ENCODE data around the gene PAX7.

- TF ChIP-seq POLR2AphosphoS5 (IDR thresholded peaks at IDR 0.05; ENCODE audit: insufficient read depth, low read depth, low read length) = no peak
- no peak for TF ChIP-seq MYC (IDR thresholded peaks at IDR 0.05; ENCODE audit: low read depth, low read length)
- TF ChIP-seq CTCF (IDR thresholded peaks at IDR 0.05; ENCODE audit: extremely low read depth in 1 of 2, insufficient read depth in 1 of 2, low read depth in 1 of 2, low read length in 2 of 2) = no peak
- no peak for TF ChIP-seq POLR2A (IDR thresholded peaks at IDR 0.05; ENCODE audit: low read depth, low read length)
- TF ChIP-seq EZH2 (IDR thresholded peaks at IDR 0.05; ENCODE audit: borderline replicate concordance, low read depth, low read length, severe bottlenecking) = no peak
- TF ChIP-seq JUN (IDR thresholded peaks at IDR 0.05; ENCODE audit: borderline replicate concordance, insufficient read depth, insufficient read length, low read depth) = no peak
- no peak for TF ChIP-seq MAX (IDR thresholded peaks at IDR 0.05; ENCODE audit: insufficient read depth, insufficient read length)
- no peak for TF ChIP-seq FOS (IDR thresholded peaks at IDR 0.05; ENCODE audit: borderline replicate concordance, insufficient read depth, low read length)
- TF ChIP-seq GATA2 (IDR thresholded peaks at IDR 0.05; ENCODE audit: insufficient read depth, insufficient read length, low read depth, low read length) = no peak
Observed at GRCh38 chr1:18611311-18611710, 19.3 kb upstream of the PAX7 start.
